Activated CD4-positive, alpha-beta T cell treated with anti-CD3 and anti-CD28 coated beads for 36 hours (primary cell): ENCODE measurements around the gene FAM240B. TPM values are rescaled to one million over a fixed set of nuclear protein-coding genes. Genes with fewer than 3 reads are reported as not detected.

ENCODE experiments used
- ATAC-seq: fragments of 200-7000 bp; cut with Tn5 transposase; one replicate; pipeline ENCODE4 v1.10.0; 2021; ENCODE audit warnings: mild to moderate bottlenecking, moderate library complexity
- CTCF ChIA-PET: fragments of 350-600 bp; sonication (Branson Sonifier 250); formaldehyde crosslinking; loops from one replicate; lab custom pipeline; 2021; ENCODE audit warnings: antibody characterized with exemption; lab: Charles Lee
- POLR2A ChIA-PET: fragments of 350-600 bp; sonication (Branson Sonifier 250); formaldehyde crosslinking; loops from one replicate; lab custom pipeline; 2021; ENCODE audit warnings: antibody characterized with exemption, inconsistent platforms; lab: Charles Lee
- DNase-seq: peaks from one replicate; pipeline ENCODE4 v3.0.0-alpha.2; 2020
- H3K27ac Mint-ChIP-seq: one replicate; pipeline ENCODE4 v1.8.0; 2021; ENCODE audit warnings: mixed read lengths
- H3K27me3 Mint-ChIP-seq: one replicate; pipeline ENCODE4 v1.8.0; 2021; ENCODE audit warnings: mixed read lengths
- H3K36me3 Mint-ChIP-seq: one replicate; pipeline ENCODE4 v1.8.0; 2021; ENCODE audit warnings: low read depth, mixed read lengths
- H3K4me1 Mint-ChIP-seq: one replicate; pipeline ENCODE4 v1.8.0; 2021; ENCODE audit warnings: mixed read lengths
- H3K4me3 Mint-ChIP-seq: one replicate; pipeline ENCODE4 v1.8.0; 2021; ENCODE audit warnings: mild to moderate bottlenecking, moderate library complexity, mixed read lengths
- H3K9me3 Mint-ChIP-seq: one replicate; pipeline ENCODE4 v1.8.0; 2021; ENCODE audit warnings: low read depth, mixed read lengths
- intact Hi-C, 2 experiments: fragments of 100-400 bp; cut with DNase I in 1 of 2; cut with micrococcal nuclease in 1 of 2; formaldehyde crosslinking; loops; one replicate each; pipeline versions ENCODE4 v1.14.2 to v1.15.1; 2022 to 2024; cut with DNase I, micrococcal nuclease
- total RNA-seq, 2 experiments: library from RNA; stranded (reverse); gene quantifications; one replicate each; pipeline ENCODE4 v1.2.3, GENCODE V29; 2021

FAM240B gene
- not detected for total RNA-seq

DNA sequence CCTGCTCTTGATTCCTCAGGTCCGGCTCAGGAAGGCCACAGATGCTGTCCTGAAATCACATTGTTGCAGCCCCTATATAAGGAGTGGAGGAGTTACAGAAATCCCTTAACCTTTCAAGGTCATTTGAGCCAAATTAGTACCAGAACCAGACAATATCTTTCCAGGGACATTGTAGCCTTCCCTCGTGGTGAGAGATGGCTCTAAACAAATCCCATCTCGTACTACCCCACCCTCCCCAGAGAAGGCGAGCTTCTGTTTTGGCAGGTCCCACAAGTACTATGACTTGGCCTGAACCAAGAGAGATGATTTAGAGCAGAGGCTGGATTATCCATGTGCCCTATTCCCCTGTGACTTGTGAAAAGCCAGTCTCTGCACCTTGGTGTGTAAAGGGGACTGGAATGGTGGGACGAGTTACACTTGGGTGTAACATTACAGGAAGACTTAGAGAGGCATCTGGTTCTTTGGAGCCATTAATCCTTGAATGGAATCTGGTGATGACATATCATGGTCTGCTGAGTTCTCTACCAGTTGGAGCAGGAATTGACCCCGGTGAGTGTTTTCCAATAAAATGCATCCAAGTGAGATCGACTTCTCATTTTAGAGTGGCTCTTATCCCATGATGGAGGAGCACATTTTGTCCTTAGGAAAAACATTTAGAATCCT is at the start of gene FAM240B:
FAM240B (minus strand) TSS at position 51 of the 663 bp plus-strand sequence. CDS start 16,134 bp downstream, outside the sequence.
- intact Hi-C loops: no loop called here
- ChIA-PET CTCF (no interaction called here), POLR2A (no interaction called here)
- Mint-ChIP-seq H3K4me3 (no peak within 1 kb of the TSS), H3K4me1 (no peaks in the 10 kb centered on the region), H3K27ac (no peak within 1 kb of the TSS), H3K36me3 (no peaks in the 10 kb centered on the region), H3K27me3 (peaks cover 9% of the 10 kb centered on the region), H3K9me3 (no peaks in the 10 kb centered on the region)
- ATAC-seq (no peak), DNase-seq (no peak)

DNA sequence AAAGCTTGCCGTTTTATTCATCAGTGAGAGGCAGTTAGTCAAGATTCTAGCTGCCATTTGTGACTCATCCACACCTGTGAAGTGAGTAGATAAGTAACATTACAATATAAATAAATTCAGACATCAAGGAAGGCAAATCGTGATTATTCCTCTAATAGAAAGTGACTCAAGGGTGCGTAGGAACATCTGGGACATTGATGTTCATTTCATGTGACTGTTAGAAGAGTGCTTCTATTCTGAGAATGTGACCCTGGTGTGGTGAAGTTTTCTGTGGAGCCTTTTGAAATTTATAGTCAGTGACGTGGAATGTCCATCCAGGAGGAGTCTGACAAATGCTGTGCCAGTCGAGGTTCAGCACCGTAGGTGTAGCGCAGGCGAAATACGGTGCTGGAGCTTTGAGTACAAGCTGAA is 48.4 kb upstream of the FAM240B start:
- POLR2A ChIA-PET: no interaction called here
- intact Hi-C loops: no loop called here

DNA sequence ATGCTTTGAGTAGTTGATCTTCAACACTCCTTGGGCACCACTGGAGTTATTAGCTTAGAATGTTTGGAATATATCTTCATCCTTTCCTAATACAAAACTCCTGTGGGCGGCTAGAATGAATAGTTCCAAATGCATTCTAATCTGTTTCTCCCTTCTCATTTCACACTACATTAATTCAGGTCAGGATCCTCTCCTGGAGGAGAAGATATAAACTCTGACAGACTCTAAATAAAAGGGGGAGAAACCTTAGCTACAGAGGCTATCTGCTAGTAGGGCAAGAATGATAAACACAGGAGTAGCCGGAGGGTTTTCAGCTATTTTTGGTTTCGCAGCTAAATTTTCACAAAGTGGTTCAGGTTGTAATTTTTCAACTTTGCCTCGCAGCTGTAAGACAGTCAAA is 45.2 kb upstream of the FAM240B start:
- CTCF ChIA-PET: no interaction called here
- ATAC-seq (no peak), DNase-seq (no peak)
- Mint-ChIP-seq H3K27me3 (peaks cover 14% of the 10 kb centered on the region), H3K4me1 (no peaks in the 10 kb centered on the region), H3K36me3 (no peaks in the 10 kb centered on the region), H3K27ac (no peak overlapping the region), H3K9me3 (peaks cover 6% of the 10 kb centered on the region), H3K4me3 (no peak overlapping the region)
- intact Hi-C loops: no loop called here
- POLR2A ChIA-PET: interaction anchor here (0.6 kb wide), 1 partner anchor 65 kb away, joined by 3 read pairs; no protein-coding TSS in a partner anchor

More for the DNA sequence above, 48.4 kb upstream of the FAM240B start:
- Mint-ChIP-seq H3K36me3 (no peaks in the 10 kb centered on the region), H3K27ac (no peak overlapping the region), H3K27me3 (peaks cover 12% of the 10 kb centered on the region), H3K9me3 (peaks cover 6% of the 10 kb centered on the region), H3K4me1 (no peaks in the 10 kb centered on the region), H3K4me3 (no peak overlapping the region)
- no peak for ATAC-seq
- CTCF ChIA-PET: no interaction called here
- DNase-seq: no peak

GRCh38 chr9:38761999-38762398 is 42.1 kb upstream of the FAM240B start:
- ChIA-PET POLR2A (no interaction called here), CTCF (interaction anchor here (1.3 kb wide), 1 partner anchor 11 kb away, joined by 4 read pairs; no protein-coding TSS in a partner anchor)
- DNase-seq: no peak
- no peaks in the 10 kb centered on the region for H3K36me3 Mint-ChIP-seq
- H3K4me1 Mint-ChIP-seq: no peaks in the 10 kb centered on the region
- no peaks in the 10 kb centered on the region for H3K9me3 Mint-ChIP-seq
- H3K27me3 Mint-ChIP-seq: peaks cover 13% of the 10 kb centered on the region
- intact Hi-C loops: loop anchor here in 1 of 2 experiments (2.0 kb wide), 1 partner anchor 43 kb away; no protein-coding TSS in a partner anchor
- H3K4me3 Mint-ChIP-seq: no peak overlapping the region
- no peak overlapping the region for H3K27ac Mint-ChIP-seq
- no peak for ATAC-seq

GRCh38 chr9:38761339-38761738 is 41.4 kb upstream of the FAM240B start:
- CTCF ChIA-PET: interaction anchor here (0.6 to 1.3 kb wide), 2 partner anchors 10 to 555 kb away, joined by 3 to 4 read pairs; no protein-coding TSS in a partner anchor
- H3K4me1 Mint-ChIP-seq: no peaks in the 10 kb centered on the region
- intact Hi-C loops: loop anchor here in 1 of 2 experiments (2.0 kb wide), 1 partner anchor 43 kb away; no protein-coding TSS in a partner anchor

DNA sequence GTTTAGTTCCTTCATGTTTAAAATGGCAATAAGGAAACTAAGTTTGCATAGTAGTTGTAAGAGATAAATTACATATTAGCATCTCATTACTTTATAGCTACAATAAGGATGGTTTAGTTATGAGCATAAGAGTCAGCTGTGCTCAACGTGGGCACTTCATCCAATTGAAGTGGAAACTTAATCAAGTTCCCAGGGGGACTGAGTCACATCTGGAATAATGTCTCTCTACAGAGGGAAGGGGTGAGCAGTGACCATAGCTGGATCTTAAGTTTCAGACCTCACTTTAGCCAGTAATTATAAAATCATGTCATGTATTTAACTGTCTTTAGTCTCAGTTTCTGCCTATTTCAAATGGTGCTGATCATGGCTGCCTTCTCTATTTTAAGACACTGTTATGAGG is 36.8 kb upstream of the FAM240B start:
- no peak for ATAC-seq
- Mint-ChIP-seq H3K36me3 (no peaks in the 10 kb centered on the region), H3K27me3 (peaks cover 3% of the 10 kb centered on the region), H3K9me3 (no peaks in the 10 kb centered on the region), H3K4me1 (no peaks in the 10 kb centered on the region), H3K27ac (no peak overlapping the region), H3K4me3 (no peak overlapping the region)
- DNase-seq: no peak
- POLR2A ChIA-PET: no interaction called here
- intact Hi-C loops: no loop called here
- CTCF ChIA-PET: no interaction called here

More at GRCh38 chr9:38761339-38761738, 41.4 kb upstream of the FAM240B start:
- no peak for DNase-seq
- Mint-ChIP-seq H3K27ac (no peak overlapping the region), H3K36me3 (no peaks in the 10 kb centered on the region), H3K4me3 (no peak overlapping the region), H3K9me3 (no peaks in the 10 kb centered on the region), H3K27me3 (peaks cover 13% of the 10 kb centered on the region)
- ATAC-seq: no peak
- POLR2A ChIA-PET: no interaction called here

DNA sequence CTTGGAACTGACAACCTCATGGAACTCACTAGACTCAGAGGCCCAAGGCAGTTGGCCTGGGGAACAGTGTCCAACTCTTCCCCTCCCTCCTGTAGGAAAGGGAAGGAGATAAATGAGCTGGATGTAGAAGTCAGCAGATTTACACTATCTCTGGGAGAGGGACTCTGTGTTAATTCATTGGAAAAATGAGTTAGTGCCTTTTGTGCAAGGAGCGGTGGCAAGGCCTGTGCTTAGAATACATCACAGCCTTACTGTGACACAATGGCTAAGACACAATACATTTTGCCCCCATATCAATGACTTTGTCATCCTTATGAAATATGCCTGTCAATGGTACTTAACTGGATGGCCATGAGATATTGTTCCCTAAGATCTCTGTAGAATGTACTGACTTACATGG is 28.0 kb upstream of the FAM240B start:
- ChIA-PET POLR2A (no interaction called here), CTCF (no interaction called here)
- Mint-ChIP-seq H3K27me3 (peaks cover 7% of the 10 kb centered on the region), H3K4me3 (no peak overlapping the region), H3K27ac (no peak overlapping the region), H3K4me1 (no peaks in the 10 kb centered on the region), H3K9me3 (no peaks in the 10 kb centered on the region), H3K36me3 (no peaks in the 10 kb centered on the region)
- intact Hi-C loops: no loop called here
- DNase-seq (no peak), ATAC-seq (no peak)

GRCh38 chr9:38747067-38747466 is 27.1 kb upstream of the FAM240B start:
- ATAC-seq: no peak
- Mint-ChIP-seq H3K27me3 (peaks cover 10% of the 10 kb centered on the region), H3K9me3 (no peaks in the 10 kb centered on the region), H3K27ac (no peak overlapping the region), H3K4me1 (no peaks in the 10 kb centered on the region), H3K36me3 (no peaks in the 10 kb centered on the region), H3K4me3 (no peak overlapping the region)
- ChIA-PET POLR2A (no interaction called here), CTCF (no interaction called here)
- intact Hi-C loops: no loop called here
- no peak for DNase-seq

DNA sequence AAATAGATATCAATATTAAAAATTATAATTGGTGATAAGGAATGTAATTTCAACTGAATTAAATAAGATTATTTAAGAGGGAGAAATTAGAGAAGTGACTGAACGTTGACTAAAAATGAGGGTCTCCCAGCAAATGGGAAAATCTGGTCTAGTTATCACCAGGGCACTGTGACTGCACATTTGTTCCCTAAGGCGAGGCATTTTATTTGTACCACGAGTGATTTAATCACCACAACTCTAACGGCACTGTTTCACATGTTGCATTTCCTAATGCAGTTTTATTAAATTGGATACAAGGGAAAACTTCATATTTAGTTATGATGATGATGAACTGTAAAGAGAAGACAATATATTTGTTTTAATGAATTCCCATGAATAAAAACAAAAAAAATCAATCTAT is 26.4 kb upstream of the FAM240B start:
- ChIA-PET CTCF (no interaction called here), POLR2A (no interaction called here)
- DNase-seq (no peak), ATAC-seq (no peak)
- intact Hi-C loops: no loop called here
- Mint-ChIP-seq H3K27ac (no peak overlapping the region), H3K9me3 (no peaks in the 10 kb centered on the region), H3K27me3 (peaks cover 10% of the 10 kb centered on the region), H3K4me3 (no peak overlapping the region), H3K36me3 (no peaks in the 10 kb centered on the region), H3K4me1 (no peaks in the 10 kb centered on the region)

DNA sequence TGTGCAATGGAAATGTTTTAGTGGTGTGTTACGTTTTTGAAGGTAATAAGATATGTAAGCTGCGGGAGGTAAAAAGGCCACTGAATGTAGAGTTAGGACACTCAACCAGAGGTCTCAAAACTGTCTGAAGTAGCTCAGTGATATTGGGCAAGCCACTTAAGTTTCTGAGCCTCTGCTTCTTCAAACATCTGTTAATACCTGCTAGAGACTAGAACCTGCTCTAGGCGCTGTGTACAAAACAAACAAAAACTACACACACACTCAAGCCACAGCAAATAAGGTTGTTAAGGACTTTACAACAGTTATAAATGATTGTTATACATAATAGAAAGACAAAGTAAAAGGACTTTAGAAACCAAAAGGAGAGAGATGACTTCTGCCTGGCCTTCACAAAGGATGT is 24.6 kb upstream of the FAM240B start:
- Mint-ChIP-seq H3K4me1 (no peaks in the 10 kb centered on the region), H3K9me3 (no peaks in the 10 kb centered on the region), H3K4me3 (no peak overlapping the region), H3K27me3 (peaks cover 16% of the 10 kb centered on the region), H3K27ac (no peak overlapping the region), H3K36me3 (no peaks in the 10 kb centered on the region)
- intact Hi-C loops: no loop called here
- DNase-seq (no peak), ATAC-seq (no peak)
- CTCF ChIA-PET: no interaction called here
- POLR2A ChIA-PET: no interaction called here

DNA sequence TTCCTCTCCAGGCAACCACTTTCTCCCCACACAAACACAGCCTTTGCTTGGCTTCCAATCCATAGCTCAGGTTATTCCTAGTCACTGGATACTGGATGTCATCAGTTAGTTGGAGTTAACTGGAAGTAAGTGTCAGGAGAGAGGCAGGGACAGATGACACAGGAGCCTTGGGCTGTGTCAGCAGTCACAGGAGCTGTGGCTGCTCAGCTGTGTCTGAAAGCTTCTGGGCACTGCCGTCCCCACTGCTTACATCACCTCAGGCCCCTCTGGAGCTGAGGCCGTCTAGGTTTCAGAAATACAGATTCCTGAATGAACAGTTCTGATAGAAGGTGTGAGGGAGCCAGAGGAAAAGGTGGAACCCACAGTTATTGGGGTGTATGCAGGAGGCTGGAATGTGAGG is 17.3 kb upstream of the FAM240B start:
- Mint-ChIP-seq H3K36me3 (no peaks in the 10 kb centered on the region), H3K27ac (no peak overlapping the region), H3K4me1 (no peaks in the 10 kb centered on the region), H3K27me3 (peaks cover 8% of the 10 kb centered on the region), H3K9me3 (no peaks in the 10 kb centered on the region), H3K4me3 (no peak overlapping the region)
- ChIA-PET POLR2A (no interaction called here), CTCF (no interaction called here)
- intact Hi-C loops: no loop called here
- DNase-seq (no peak), ATAC-seq (no peak)

DNA sequence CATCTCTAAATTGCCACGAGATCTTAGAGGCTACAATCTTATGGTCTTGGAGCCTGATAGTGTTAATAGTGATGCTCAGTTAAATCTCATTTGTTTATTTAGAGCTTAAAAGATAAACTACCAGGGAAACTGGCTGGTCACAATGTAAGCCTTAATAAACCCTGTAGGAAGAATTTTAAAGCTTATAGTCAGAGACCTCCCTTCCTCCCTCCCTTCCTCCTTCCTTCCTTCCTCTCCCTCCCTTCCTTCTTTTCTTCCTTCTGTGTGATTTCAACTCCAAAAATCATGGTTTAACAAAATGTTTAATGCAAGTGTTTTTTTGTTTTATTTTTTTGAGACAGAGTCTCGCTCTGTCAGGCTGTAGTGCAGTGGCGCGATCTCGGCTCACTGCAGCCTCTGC is 14.9 kb upstream of the FAM240B start:
- DNase-seq: no peak
- Mint-ChIP-seq H3K27me3 (peaks cover 2% of the 10 kb centered on the region), H3K4me3 (no peak overlapping the region), H3K4me1 (no peaks in the 10 kb centered on the region), H3K27ac (no peak overlapping the region), H3K9me3 (no peaks in the 10 kb centered on the region), H3K36me3 (no peaks in the 10 kb centered on the region)
- no peak for ATAC-seq
- intact Hi-C loops: loop anchor here in 1 of 2 experiments (5.0 kb wide), 1 partner anchor 38 kb away; no protein-coding TSS in a partner anchor
- ChIA-PET POLR2A (no interaction called here), CTCF (no interaction called here)
